ENCODE data around the gene ATE1. TPM values are rescaled to one million over a fixed set of nuclear protein-coding genes. Genes with fewer than 3 reads are reported as not detected.

Gene ATE1
- total and polyA plus RNA-seq, 2 experiments from 2014 or later, result 17.4 to 24.5 TPM

DNA sequence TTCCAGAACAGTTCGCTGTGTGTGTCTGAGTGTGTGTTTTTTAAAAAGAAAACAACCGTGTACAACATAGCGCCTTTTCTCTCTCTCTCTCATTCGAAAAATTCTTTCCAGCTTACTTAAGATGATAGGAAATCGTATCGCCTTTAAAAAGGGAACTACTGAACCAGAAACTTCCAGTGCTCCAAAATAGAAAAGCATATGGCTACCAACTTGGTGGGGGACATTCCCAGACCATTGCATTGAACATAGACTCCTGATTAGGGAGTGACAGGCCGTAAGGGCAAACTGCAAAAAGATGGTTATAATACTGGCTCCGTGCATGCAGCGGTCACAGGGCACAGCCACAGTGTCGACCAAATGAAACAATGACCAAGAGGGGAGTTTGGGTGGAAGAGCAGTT lies 235.2 kb downstream of the ATE1 start:
- no peak overlapping the region for H3K4me3 Mint-ChIP-seq
- H3K9me3 Mint-ChIP-seq, result no peaks in the 10 kb centered on the region
- Histone ChIP-seq H3K79me2 (replicated peaks; ENCODE audit: insufficient read depth) (no peaks in the 10 kb centered on the region), H3K4me2 (no peak overlapping the region), H3K4me3 (no peak overlapping the region), H3K4me1 (ENCODE audit: insufficient read depth) (peaks cover 10% of the 10 kb centered on the region; the same call in 1 of the 2 replicates), H3K9me2 (ENCODE audit: insufficient read depth) (0 out of 2 replicates have a peak, but pooled peaks cover 6% of the 10 kb centered on the region), H3K27ac (ENCODE audit: low read depth) (no peak overlapping the region), H3K36me3 (ENCODE audit: insufficient read depth) (no peaks in the 10 kb centered on the region), H3F3A (replicated peaks; ENCODE audit: low read depth) (no peaks in the 10 kb centered on the region), H3K27me3 (ENCODE audit: insufficient read depth) (no peaks in the 10 kb centered on the region), H4K20me1 (replicated peaks; ENCODE audit: insufficient read depth) (no peaks in the 10 kb centered on the region), H2AFZ (peak overlapping the region; percentile 81)
- no peak for DNase-seq (ENCODE audit: low spot score)
- H3K36me3 Mint-ChIP-seq (ENCODE audit: low read depth), result no peaks in the 10 kb centered on the region
- no peak for ATAC-seq
- no peak overlapping the region for H3K27ac Mint-ChIP-seq
- H3K27me3 Mint-ChIP-seq (ENCODE audit: insufficient read depth, low read depth, poor library complexity), result peaks cover 2% of the 10 kb centered on the region
- TF ChIP-seq ZNF114 (CRISPR knock-in tag; IDR thresholded peaks at IDR 0.05) (no peak), POLR2AphosphoS5 (IDR thresholded peaks at IDR 0.05; ENCODE audit: low read depth) (no peak), EZH2 (IDR thresholded peaks at IDR 0.05; ENCODE audit: low read depth, unreplicated experiment) (no peak), ZNF331 (CRISPR knock-in tag; IDR thresholded peaks at IDR 0.05; ENCODE audit: low read depth) (no peak)
- H3K4me1 Mint-ChIP-seq, result peaks cover 24% of the 10 kb centered on the region

DNA sequence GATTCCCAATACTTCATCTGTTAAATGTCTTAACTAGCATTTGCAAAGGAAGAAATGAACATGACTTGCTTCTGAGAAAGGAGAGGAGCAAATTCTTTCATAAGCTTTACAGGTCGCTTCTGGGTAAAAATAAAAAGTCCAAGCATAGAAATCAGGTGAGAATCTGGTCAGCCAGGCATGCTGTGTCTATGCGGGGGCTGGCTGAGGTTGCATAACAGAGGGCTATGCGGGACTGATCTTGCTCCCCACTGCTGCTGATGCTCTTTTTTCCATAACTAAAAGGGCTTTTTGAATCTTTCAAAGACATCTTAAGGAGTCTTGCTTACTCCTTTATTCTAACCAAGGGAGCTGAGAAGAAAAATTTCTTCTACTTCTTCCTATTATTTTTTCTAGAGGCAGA lies 236.9 kb downstream of the ATE1 start:
- Histone ChIP-seq H3K4me2 (no peak overlapping the region), H3K79me2 (replicated peaks; ENCODE audit: insufficient read depth) (no peaks in the 10 kb centered on the region), H2AFZ (no peak overlapping the region), H3K4me3 (no peak overlapping the region), H3K27me3 (ENCODE audit: insufficient read depth) (no peaks in the 10 kb centered on the region), H3K4me1 (ENCODE audit: insufficient read depth) (peaks cover 10% of the 10 kb centered on the region; the same call in 1 of the 2 replicates), H3K36me3 (ENCODE audit: insufficient read depth) (no peaks in the 10 kb centered on the region), H3K27ac (ENCODE audit: low read depth) (no peak overlapping the region), H4K20me1 (replicated peaks; ENCODE audit: insufficient read depth) (no peaks in the 10 kb centered on the region), H3F3A (replicated peaks; ENCODE audit: low read depth) (no peaks in the 10 kb centered on the region), H3K9me2 (ENCODE audit: insufficient read depth) (no peaks in the 10 kb centered on the region)
- no peak overlapping the region for H3K27ac Mint-ChIP-seq
- H3K4me3 Mint-ChIP-seq, result no peak overlapping the region
- no peaks in the 10 kb centered on the region for H3K36me3 Mint-ChIP-seq (ENCODE audit: low read depth)
- H3K9me3 Mint-ChIP-seq, result no peaks in the 10 kb centered on the region
- peak; percentile 62 for ATAC-seq
- peaks cover 24% of the 10 kb centered on the region for H3K4me1 Mint-ChIP-seq
- no peak for DNase-seq (ENCODE audit: low spot score)
- peaks cover 2% of the 10 kb centered on the region for H3K27me3 Mint-ChIP-seq (ENCODE audit: insufficient read depth, low read depth, poor library complexity)
- TF ChIP-seq EZH2phosphoT487 (IDR thresholded peaks at IDR 0.05; ENCODE audit: unreplicated experiment), result no peak
- TF ChIP-seq, protein P1, sequence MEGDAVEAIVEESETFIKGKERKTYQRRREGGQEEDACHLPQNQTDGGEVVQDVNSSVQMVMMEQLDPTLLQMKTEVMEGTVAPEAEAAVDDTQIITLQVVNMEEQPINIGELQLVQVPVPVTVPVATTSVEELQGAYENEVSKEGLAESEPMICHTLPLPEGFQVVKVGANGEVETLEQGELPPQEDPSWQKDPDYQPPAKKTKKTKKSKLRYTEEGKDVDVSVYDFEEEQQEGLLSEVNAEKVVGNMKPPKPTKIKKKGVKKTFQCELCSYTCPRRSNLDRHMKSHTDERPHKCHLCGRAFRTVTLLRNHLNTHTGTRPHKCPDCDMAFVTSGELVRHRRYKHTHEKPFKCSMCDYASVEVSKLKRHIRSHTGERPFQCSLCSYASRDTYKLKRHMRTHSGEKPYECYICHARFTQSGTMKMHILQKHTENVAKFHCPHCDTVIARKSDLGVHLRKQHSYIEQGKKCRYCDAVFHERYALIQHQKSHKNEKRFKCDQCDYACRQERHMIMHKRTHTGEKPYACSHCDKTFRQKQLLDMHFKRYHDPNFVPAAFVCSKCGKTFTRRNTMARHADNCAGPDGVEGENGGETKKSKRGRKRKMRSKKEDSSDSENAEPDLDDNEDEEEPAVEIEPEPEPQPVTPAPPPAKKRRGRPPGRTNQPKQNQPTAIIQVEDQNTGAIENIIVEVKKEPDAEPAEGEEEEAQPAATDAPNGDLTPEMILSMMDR (conservative IDR thresholded peaks at IDR 0.05; ENCODE audit: low read depth in 2 of 2), result no peak
- TF ChIP-seq CREB1 (CRISPR knock-in tag; IDR thresholded peaks at IDR 0.05; ENCODE audit: low read depth), result no peak
- no peak for TF ChIP-seq POLR2AphosphoS5 (IDR thresholded peaks at IDR 0.05; ENCODE audit: low read depth)
- no peak for TF ChIP-seq EZH2 (IDR thresholded peaks at IDR 0.05; ENCODE audit: low read depth, unreplicated experiment)
- TF ChIP-seq, protein P2, sequence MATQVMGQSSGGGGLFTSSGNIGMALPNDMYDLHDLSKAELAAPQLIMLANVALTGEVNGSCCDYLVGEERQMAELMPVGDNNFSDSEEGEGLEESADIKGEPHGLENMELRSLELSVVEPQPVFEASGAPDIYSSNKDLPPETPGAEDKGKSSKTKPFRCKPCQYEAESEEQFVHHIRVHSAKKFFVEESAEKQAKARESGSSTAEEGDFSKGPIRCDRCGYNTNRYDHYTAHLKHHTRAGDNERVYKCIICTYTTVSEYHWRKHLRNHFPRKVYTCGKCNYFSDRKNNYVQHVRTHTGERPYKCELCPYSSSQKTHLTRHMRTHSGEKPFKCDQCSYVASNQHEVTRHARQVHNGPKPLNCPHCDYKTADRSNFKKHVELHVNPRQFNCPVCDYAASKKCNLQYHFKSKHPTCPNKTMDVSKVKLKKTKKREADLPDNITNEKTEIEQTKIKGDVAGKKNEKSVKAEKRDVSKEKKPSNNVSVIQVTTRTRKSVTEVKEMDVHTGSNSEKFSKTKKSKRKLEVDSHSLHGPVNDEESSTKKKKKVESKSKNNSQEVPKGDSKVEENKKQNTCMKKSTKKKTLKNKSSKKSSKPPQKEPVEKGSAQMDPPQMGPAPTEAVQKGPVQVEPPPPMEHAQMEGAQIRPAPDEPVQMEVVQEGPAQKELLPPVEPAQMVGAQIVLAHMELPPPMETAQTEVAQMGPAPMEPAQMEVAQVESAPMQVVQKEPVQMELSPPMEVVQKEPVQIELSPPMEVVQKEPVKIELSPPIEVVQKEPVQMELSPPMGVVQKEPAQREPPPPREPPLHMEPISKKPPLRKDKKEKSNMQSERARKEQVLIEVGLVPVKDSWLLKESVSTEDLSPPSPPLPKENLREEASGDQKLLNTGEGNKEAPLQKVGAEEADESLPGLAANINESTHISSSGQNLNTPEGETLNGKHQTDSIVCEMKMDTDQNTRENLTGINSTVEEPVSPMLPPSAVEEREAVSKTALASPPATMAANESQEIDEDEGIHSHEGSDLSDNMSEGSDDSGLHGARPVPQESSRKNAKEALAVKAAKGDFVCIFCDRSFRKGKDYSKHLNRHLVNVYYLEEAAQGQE (IDR thresholded peaks at IDR 0.05; ENCODE audit: unreplicated experiment), result no peak
- TF ChIP-seq, protein P3, sequence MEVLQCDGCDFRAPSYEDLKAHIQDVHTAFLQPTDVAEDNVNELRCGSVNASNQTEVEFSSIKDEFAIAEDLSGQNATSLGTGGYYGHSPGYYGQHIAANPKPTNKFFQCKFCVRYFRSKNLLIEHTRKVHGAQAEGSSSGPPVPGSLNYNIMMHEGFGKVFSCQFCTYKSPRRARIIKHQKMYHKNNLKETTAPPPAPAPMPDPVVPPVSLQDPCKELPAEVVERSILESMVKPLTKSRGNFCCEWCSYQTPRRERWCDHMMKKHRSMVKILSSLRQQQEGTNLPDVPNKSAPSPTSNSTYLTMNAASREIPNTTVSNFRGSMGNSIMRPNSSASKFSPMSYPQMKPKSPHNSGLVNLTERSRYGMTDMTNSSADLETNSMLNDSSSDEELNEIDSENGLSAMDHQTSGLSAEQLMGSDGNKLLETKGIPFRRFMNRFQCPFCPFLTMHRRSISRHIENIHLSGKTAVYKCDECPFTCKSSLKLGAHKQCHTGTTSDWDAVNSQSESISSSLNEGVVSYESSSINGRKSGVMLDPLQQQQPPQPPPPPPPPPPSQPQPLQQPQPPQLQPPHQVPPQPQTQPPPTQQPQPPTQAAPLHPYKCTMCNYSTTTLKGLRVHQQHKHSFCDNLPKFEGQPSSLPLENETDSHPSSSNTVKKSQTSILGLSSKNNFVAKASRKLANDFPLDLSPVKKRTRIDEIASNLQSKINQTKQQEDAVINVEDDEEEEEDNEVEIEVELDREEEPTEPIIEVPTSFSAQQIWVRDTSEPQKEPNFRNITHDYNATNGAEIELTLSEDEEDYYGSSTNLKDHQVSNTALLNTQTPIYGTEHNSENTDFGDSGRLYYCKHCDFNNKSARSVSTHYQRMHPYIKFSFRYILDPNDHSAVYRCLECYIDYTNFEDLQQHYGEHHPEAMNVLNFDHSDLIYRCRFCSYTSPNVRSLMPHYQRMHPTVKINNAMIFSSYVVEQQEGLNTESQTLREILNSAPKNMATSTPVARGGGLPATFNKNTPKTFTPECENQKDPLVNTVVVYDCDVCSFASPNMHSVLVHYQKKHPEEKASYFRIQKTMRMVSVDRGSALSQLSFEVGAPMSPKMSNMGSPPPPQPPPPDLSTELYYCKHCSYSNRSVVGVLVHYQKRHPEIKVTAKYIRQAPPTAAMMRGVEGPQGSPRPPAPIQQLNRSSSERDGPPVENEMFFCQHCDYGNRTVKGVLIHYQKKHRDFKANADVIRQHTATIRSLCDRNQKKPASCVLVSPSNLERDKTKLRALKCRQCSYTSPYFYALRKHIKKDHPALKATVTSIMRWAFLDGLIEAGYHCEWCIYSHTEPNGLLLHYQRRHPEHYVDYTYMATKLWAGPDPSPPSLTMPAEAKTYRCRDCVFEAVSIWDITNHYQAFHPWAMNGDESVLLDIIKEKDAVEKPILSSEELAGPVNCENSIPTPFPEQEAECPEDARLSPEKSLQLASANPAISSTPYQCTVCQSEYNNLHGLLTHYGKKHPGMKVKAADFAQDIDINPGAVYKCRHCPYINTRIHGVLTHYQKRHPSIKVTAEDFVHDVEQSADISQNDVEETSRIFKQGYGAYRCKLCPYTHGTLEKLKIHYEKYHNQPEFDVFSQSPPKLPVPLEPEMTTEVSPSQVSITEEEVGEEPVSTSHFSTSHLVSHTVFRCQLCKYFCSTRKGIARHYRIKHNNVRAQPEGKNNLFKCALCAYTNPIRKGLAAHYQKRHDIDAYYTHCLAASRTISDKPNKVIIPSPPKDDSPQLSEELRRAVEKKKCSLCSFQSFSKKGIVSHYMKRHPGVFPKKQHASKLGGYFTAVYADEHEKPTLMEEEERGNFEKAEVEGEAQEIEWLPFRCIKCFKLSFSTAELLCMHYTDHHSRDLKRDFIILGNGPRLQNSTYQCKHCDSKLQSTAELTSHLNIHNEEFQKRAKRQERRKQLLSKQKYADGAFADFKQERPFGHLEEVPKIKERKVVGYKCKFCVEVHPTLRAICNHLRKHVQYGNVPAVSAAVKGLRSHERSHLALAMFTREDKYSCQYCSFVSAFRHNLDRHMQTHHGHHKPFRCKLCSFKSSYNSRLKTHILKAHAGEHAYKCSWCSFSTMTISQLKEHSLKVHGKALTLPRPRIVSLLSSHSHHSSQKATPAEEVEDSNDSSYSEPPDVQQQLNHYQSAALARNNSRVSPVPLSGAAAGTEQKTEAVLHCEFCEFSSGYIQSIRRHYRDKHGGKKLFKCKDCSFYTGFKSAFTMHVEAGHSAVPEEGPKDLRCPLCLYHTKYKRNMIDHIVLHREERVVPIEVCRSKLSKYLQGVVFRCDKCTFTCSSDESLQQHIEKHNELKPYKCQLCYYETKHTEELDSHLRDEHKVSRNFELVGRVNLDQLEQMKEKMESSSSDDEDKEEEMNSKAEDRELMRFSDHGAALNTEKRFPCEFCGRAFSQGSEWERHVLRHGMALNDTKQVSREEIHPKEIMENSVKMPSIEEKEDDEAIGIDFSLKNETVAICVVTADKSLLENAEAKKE (CRISPR knock-in tag; IDR thresholded peaks at IDR 0.05), result no peak
- TF ChIP-seq STAT1 (IDR thresholded peaks at IDR 0.05; ENCODE audit: unreplicated experiment), result no peak

All from GM23338 (cell line).